ENCODE data around the gene LINGO4.

- TF ChIP-seq CTCF (IDR thresholded peaks at IDR 0.05): no peak
- no peak for TF ChIP-seq ZFX (IDR thresholded peaks at IDR 0.05; ENCODE audit: borderline replicate concordance)
These were observed 14.9 kb upstream of the LINGO4 start for GRCh38 chr1:151819976-151820623.
